Activated CD4-positive, alpha-beta memory T cell treated with anti-CD3 and anti-CD28 coated beads, Interleukin-2, amount 10 ng/mL, durations not matched to agents 7 days and 5 days (primary cell): ENCODE results near the gene DNAAF1. TPM values are rescaled to one million over a fixed set of nuclear protein-coding genes. Genes with fewer than 3 reads are reported as not detected.
A peak's percentile ranks its signal among the peaks of the same experiment; 100 is the strongest.
"Not testable (repeated sequence)": the region's sequence is repeated elsewhere in the genome, so short reads cannot be mapped to it uniquely, and the experiment has no call there.

Experiments used
- CTCF ChIA-PET: fragments of 350-600 bp; sonication (Branson Sonifier 250); formaldehyde crosslinking; loops from one replicate; lab custom pipeline; 2021; ENCODE audit warnings: antibody characterized with exemption, inconsistent platforms; lab: Charles Lee
- POLR2A ChIA-PET: fragments of 350-600 bp; sonication (Branson Sonifier 250); formaldehyde crosslinking; loops from one replicate; lab custom pipeline; 2021; ENCODE audit warnings: antibody characterized with exemption; lab: Charles Lee
- DNase-seq: peaks from one replicate; pipeline ENCODE4 v3.0.0-alpha.2; 2020
- H3K27ac Mint-ChIP-seq: one replicate; pipeline ENCODE4 v1.8.0; 2021; ENCODE audit warnings: mild to moderate bottlenecking, mixed read lengths
- H3K27me3 Mint-ChIP-seq: one replicate; pipeline ENCODE4 v1.8.0; 2021; ENCODE audit warnings: mixed read lengths
- H3K36me3 Mint-ChIP-seq: one replicate; pipeline ENCODE4 v1.8.0; 2021; ENCODE audit warnings: low read depth, mixed read lengths
- H3K4me1 Mint-ChIP-seq: one replicate; pipeline ENCODE4 v1.8.0; 2021; ENCODE audit warnings: mixed read lengths
- H3K4me3 Mint-ChIP-seq: one replicate; pipeline ENCODE4 v1.8.0; 2021; ENCODE audit warnings: mild to moderate bottlenecking, mixed read lengths
- H3K9me3 Mint-ChIP-seq: one replicate; pipeline ENCODE4 v1.8.0; 2021; ENCODE audit warnings: mixed read lengths
- total RNA-seq, 2 experiments: library from RNA; stranded (reverse); gene quantifications; one replicate each; pipeline ENCODE4 v1.2.3, GENCODE V29; 2021

Gene DNAAF1
- total RNA-seq, 2 experiments from 2014 or later = not detected

DNA sequence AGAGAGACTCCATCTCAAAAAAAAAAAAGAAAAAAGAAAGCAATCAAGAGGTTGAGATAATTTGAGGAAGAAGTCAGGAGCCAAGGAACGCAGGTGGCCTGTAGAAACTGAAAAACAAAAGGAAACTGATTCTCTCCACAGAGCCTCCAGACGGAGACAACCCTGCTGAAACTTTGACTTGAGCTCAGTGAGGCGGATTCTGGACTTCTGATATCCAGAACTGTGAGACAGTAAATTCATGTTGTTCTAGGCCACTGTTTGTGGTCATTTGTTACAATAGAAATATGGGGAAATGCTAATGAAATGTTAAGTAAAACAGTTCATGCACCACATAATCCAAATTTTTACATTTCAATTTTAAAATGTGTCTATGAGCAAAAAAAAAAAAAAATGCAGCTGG, 33.6 kb upstream of the DNAAF1 start:
- Mint-ChIP-seq H3K36me3 (peaks cover 11% of the 10 kb centered on the region), H3K4me1 (peaks cover 25% of the 10 kb centered on the region), H3K9me3 (no peaks in the 10 kb centered on the region), H3K4me3 (no peak overlapping the region), H3K27me3 (no peaks in the 10 kb centered on the region), H3K27ac (no peak overlapping the region)
- no peak for DNase-seq
- ChIA-PET POLR2A (no interaction called here), CTCF (interaction anchor here (1.1 to 1.3 kb wide), 3 partner anchors 28 to 75 kb away, joined by 3 to 5 read pairs (median 3); partner anchors contain the start of genes DNAAF1, HSDL1 and TAF1C)

GRCh38 chr16:84111949-84112348, 33.2 kb upstream of the DNAAF1 start:
- H3K27me3 Mint-ChIP-seq, H3K27ac Mint-ChIP-seq, H3K9me3 Mint-ChIP-seq, H3K4me3 Mint-ChIP-seq, POLR2A ChIA-PET, DNase-seq: not testable (repeated sequence)
- peaks cover 11% of the 10 kb centered on the region for H3K36me3 Mint-ChIP-seq
- CTCF ChIA-PET = interaction anchor here (1.1 to 2.2 kb wide), 3 partner anchors 11 to 75 kb away, joined by 3 to 9 read pairs (median 5); partner anchors contain the start of gene TAF1C
- H3K4me1 Mint-ChIP-seq = peaks cover 25% of the 10 kb centered on the region

DNA sequence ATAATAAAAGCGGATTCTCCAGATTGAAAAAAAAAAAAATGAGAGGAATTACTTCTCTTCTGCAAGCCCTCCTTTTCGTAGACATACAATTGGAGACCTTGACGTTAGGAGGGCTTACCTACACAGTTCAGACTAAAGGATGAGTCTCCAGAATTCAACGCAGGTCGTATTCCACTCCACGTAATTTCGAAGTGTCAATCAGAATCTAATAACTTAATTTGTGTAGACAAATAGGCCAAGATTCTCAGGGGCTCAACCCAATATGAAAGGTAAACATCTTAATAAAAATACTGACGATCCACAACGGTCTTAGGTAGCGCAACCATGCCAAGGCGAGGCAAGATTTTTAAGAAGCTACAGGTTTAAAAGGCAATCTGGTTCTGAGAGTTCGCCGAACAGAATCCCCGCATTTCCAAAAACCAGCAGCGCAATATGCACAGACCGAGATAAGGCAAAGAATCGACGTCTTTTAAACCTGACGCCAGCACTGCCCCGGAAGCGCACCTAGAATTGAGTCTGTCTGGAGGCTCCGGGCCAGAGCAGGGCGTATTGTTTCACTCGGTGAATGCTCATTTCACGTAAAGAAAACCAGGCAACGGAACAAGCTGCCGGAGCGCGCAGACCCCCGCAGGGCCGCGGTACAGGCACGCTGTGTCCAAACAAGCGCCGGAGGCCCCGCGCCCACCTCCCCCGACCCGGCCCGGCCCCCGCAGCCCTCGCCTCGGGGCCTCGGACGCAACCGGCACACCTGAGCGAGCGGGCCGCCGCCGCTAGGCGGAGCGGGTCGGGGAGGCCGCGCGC, 29.0 kb upstream of the DNAAF1 start:
- peak; percentile 68 for DNase-seq
- H3K9me3 Mint-ChIP-seq = no peaks in the 10 kb centered on the region
- CTCF ChIA-PET = interaction anchor here (0.6 to 3.2 kb wide), 24 partner anchors 12 to 394 kb away, joined by 3 to 31 read pairs (median 5); partner anchors contain the start of genes DNAAF1, HSDL1 and TAF1C
- H3K4me3 Mint-ChIP-seq = peak overlapping the region; percentile 91
- H3K27ac Mint-ChIP-seq = peak overlapping the region; percentile 88
- H3K27me3 Mint-ChIP-seq = no peaks in the 10 kb centered on the region
- H3K4me1 Mint-ChIP-seq = peaks cover 24% of the 10 kb centered on the region
- H3K36me3 Mint-ChIP-seq = peaks cover 4% of the 10 kb centered on the region
- POLR2A ChIA-PET = interaction anchor here (0.8 to 3.7 kb wide), 26 partner anchors 10 to 1439 kb away, joined by 3 to 38 read pairs (median 6); partner anchors contain the start of genes DNAAF1, HSDL1, MEAK7 and TAF1C

DNA sequence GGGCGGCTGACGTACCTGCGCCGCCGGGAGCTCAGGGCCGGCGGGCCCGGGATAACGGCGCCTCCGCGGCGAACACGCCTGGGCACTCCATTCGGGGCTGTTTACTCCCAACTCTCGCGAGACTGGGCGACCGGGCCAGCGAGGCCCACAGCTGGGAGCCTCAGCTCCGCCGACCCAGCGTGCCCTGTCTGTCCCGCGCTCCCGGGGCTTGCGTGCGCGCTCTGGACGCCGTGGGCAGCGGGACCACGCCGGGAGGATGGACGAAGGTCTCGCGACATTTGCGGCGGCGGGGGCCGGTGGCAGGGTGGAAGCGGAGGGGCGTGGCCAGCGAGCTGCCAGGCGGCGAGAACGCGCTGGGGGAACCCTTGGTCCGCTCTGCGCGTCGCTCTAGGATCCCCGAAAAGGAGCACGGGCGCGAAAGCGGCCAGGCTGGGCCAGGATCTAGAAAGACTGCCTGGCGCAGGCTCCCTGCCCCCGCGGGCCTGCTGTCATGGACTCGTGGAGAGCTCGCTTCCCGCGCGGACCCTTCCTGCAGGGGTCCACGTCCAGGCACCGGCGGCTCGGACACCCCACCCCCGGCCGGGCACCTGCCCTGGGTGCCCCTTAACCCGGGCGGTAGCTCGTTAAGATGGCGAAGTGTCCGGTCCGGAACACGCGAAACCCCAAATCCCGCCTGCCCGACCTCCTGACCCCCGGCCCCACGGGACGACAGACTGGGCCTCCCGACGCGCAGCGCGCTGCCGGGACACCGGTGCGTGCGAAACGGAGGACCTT, 28.2 kb upstream of the DNAAF1 start, which contains the start of gene MBTPS1:
TSS of gene MBTPS1 (minus strand) at position 223 of the 774 bp plus-strand sequence. CDS start 15,159 bp downstream, outside the sequence.
- Mint-ChIP-seq H3K4me3 (peak within 1 kb of the TSS; percentile 91), H3K36me3 (peaks cover 4% of the 10 kb centered on the region), H3K27me3 (no peaks in the 10 kb centered on the region), H3K9me3 (no peaks in the 10 kb centered on the region), H3K27ac (peak within 1 kb of the TSS; percentile 88), H3K4me1 (peaks cover 24% of the 10 kb centered on the region)
- peak; percentile 98 for DNase-seq
- ChIA-PET POLR2A (interaction anchor here (0.8 to 3.7 kb wide), 33 partner anchors 10 to 1683 kb away, joined by 3 to 38 read pairs (median 5); partner anchors contain the start of genes DNAAF1, HSBP1, HSDL1 and MEAK7), CTCF (interaction anchor here (0.8 to 3.2 kb wide), 23 partner anchors 12 to 393 kb away, joined by 3 to 31 read pairs (median 5); partner anchors contain the start of genes DNAAF1, HSDL1 and TAF1C)

- H3K4me1 Mint-ChIP-seq = peaks cover 24% of the 10 kb centered on the region
- no peak for DNase-seq
- peaks cover 4% of the 10 kb centered on the region for H3K36me3 Mint-ChIP-seq
- H3K4me3 Mint-ChIP-seq = peak overlapping the region; percentile 84
- H3K9me3 Mint-ChIP-seq = no peaks in the 10 kb centered on the region
- peak overlapping the region; percentile 85 for H3K27ac Mint-ChIP-seq
- H3K27me3 Mint-ChIP-seq = no peaks in the 10 kb centered on the region
- CTCF ChIA-PET = interaction anchor here (1.2 to 3.2 kb wide), 16 partner anchors 13 to 390 kb away, joined by 3 to 31 read pairs (median 6); partner anchors contain the start of genes DNAAF1, HSDL1 and TAF1C
- POLR2A ChIA-PET = interaction anchor here (0.8 to 3.7 kb wide), 28 partner anchors 10 to 1683 kb away, joined by 3 to 38 read pairs (median 6); partner anchors contain the start of genes DNAAF1, HSBP1, HSDL1 and MEAK7
These were observed 27.6 kb upstream of the DNAAF1 start for GRCh38 chr16:84117494-84117843.

DNA sequence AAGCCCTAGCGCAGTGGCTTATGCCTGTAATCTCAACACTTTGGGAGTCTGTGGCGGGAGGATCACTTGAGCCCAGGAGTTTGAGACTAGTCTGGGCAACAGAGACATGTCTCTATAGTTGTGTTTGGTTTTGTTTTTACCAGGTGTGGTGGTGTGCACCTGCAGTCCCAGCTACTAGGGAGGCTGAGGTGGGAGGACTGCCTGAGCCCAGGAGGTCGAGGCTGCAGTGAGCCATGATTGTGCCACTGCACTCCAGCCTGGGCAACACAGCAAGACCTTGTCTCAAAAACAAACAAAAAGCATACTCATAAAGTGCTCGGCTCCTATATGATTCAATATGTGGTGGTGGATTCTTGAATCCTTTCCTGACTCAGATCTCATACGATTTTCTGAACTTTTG, 26.8 kb upstream of the DNAAF1 start:
- POLR2A ChIA-PET = interaction anchor here (1.9 to 3.7 kb wide), 7 partner anchors 9 to 310 kb away, joined by 7 to 38 read pairs (median 15); partner anchors contain the start of genes DNAAF1, HSBP1 and HSDL1
- Mint-ChIP-seq H3K27ac (peak overlapping the region; percentile 4), H3K4me1 (peaks cover 22% of the 10 kb centered on the region), H3K4me3 (peak overlapping the region; percentile 39)
- H3K36me3 Mint-ChIP-seq, H3K27me3 Mint-ChIP-seq, DNase-seq, H3K9me3 Mint-ChIP-seq: not testable (repeated sequence)
- CTCF ChIA-PET = interaction anchor here (1.0 to 2.8 kb wide), 3 partner anchors 31 to 1179 kb away, joined by 3 to 11 read pairs (median 5); partner anchors contain the start of gene TAF1C

- ChIA-PET CTCF (interaction anchor here (1.0 kb wide), 1 partner anchor 1178 kb away, joined by 3 read pairs; no protein-coding TSS in a partner anchor), POLR2A (interaction anchor here (2.7 kb wide), 1 partner anchor 8 kb away, joined by 9 read pairs; no protein-coding TSS in a partner anchor)
- H3K4me3 Mint-ChIP-seq = no peak overlapping the region
- H3K27ac Mint-ChIP-seq = no peak overlapping the region
- DNase-seq = no peak
- H3K36me3 Mint-ChIP-seq = peaks cover 9% of the 10 kb centered on the region
- H3K4me1 Mint-ChIP-seq = peaks cover 20% of the 10 kb centered on the region
- no peaks in the 10 kb centered on the region for H3K9me3 Mint-ChIP-seq
- H3K27me3 Mint-ChIP-seq = no peaks in the 10 kb centered on the region
These were observed 25.7 kb upstream of the DNAAF1 start for GRCh38 chr16:84119368-84119767.

DNA sequence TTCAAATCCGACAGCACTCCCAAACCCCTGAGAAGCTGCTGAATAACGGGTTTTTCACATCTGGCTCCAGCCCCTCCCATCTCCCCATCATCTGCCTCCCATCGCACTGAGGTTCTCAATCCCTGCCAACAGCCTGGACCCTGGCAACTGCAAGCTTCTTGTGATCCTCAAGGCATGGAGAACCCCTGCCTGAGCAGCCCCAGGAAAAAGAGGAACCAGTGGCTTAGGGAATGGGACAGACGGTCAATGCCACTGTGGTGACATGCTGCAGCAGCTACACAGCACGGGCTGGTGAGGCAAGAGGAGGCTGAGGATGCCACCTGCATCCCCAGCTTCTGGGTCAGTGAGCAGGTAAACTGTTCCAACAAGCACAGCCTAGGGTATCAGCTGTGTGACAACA, 25.1 kb upstream of the DNAAF1 start:
- no peak for DNase-seq
- POLR2A ChIA-PET = no interaction called here
- H3K27ac Mint-ChIP-seq = no peak overlapping the region
- H3K27me3 Mint-ChIP-seq = no peaks in the 10 kb centered on the region
- H3K4me1 Mint-ChIP-seq = peaks cover 19% of the 10 kb centered on the region
- no peaks in the 10 kb centered on the region for H3K9me3 Mint-ChIP-seq
- peaks cover 9% of the 10 kb centered on the region for H3K36me3 Mint-ChIP-seq
- no peak overlapping the region for H3K4me3 Mint-ChIP-seq
- CTCF ChIA-PET = no interaction called here

DNA sequence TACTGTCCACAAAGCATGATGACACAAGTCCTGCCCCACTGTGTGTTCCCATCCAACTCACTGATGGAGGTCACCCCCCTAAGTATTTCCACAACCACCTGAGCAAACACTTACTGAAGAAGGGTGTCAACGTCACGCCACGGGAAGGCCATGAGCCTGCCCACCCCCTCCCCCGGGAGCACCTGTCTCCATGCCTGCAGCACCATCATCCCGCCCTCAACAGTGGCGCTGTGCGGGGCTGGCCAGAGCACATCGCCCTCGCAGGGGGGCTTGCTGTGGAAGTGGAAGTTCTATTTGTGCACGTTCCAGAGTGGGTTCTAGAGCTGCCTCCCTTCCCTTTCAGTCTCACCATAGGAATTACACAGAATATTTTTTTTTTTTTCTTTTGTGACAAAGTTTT, 24.1 kb upstream of the DNAAF1 start:
- H3K9me3 Mint-ChIP-seq = no peaks in the 10 kb centered on the region
- CTCF ChIA-PET = no interaction called here
- POLR2A ChIA-PET = no interaction called here
- H3K4me3 Mint-ChIP-seq = no peak overlapping the region
- peaks cover 8% of the 10 kb centered on the region for H3K36me3 Mint-ChIP-seq
- DNase-seq = no peak
- no peak overlapping the region for H3K27ac Mint-ChIP-seq
- no peaks in the 10 kb centered on the region for H3K27me3 Mint-ChIP-seq
- peaks cover 12% of the 10 kb centered on the region for H3K4me1 Mint-ChIP-seq

DNA sequence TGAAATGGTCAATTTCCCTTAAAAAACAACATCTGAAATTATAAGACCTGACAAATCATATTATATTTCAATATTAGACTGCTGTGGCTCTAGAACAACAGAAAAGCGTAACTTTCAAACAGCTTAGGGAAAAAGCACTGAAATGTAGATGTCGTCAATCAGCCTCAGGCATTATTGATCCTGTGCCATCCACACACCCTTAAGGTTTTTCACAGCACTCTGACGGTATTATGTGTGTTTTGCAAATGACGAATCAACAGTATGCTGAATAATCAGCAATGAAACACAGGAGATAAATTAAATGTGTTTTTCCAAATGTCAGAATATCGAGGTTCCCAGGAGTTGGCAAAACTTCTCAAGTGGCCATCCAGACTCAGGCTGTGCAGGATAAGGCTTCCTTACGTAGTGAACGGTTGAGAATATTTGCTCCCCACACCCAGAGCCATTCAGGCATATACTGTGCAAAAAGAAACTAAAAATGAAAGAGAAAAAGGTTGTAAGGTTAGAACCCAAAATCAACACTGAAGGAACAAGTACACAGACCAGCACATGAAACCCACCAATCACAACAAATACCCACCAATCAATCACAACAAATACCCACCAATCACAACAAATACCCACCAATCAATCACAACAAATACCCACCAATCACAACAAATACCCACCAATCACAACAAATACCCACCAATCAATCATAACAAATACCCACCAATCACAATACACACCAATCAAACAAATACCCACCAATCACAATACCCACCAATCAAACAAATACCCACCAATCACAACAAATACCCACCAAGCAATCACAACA, 20.6 kb upstream of the DNAAF1 start:
- ChIA-PET CTCF (no interaction called here), POLR2A (no interaction called here)
- H3K4me3 Mint-ChIP-seq = no peak overlapping the region
- H3K9me3 Mint-ChIP-seq = no peaks in the 10 kb centered on the region
- DNase-seq = no peak
- H3K27ac Mint-ChIP-seq = no peak overlapping the region
- H3K36me3 Mint-ChIP-seq = peaks cover 7% of the 10 kb centered on the region
- no peaks in the 10 kb centered on the region for H3K4me1 Mint-ChIP-seq
- H3K27me3 Mint-ChIP-seq = no peaks in the 10 kb centered on the region

DNA sequence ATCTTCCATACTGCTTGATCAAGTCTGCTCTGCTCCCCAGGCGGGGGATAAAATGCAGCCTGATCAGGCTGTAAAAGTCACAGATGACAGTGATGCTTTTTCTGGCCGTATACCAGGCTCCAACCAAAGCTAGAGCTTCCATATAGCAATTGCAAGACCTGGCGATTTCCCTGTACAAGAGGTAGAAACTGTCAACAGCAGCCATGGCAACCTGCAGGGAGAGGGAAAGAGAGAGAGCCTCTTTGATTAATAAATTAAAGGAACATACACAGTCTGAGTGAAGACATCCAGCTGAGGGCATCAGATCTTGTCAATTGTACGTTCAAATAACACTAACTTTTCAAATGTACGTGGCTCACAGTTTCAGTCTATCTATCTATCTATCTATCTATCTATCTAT, 14.0 kb upstream of the DNAAF1 start:
- Mint-ChIP-seq H3K27me3 (no peaks in the 10 kb centered on the region), H3K4me3 (no peak overlapping the region), H3K27ac (no peak overlapping the region), H3K9me3 (no peaks in the 10 kb centered on the region), H3K36me3 (peaks cover 3% of the 10 kb centered on the region), H3K4me1 (no peaks in the 10 kb centered on the region)
- DNase-seq = no peak
- ChIA-PET POLR2A (interaction anchor here (2.8 kb wide), 1 partner anchor 14 kb away, joined by 9 read pairs; the partner anchor contains the start of gene MBTPS1), CTCF (interaction anchor here (0.9 to 1.2 kb wide), 2 partner anchors 46 to 56 kb away, joined by 3 to 4 read pairs; partner anchors contain the start of gene TAF1C)
